ENCODE results near the gene KIF19.
"Not testable (repeated sequence)": the region's sequence is repeated elsewhere in the genome, so short reads cannot be mapped to it uniquely, and the experiment has no call there.

The KIF19 gene, protein sequence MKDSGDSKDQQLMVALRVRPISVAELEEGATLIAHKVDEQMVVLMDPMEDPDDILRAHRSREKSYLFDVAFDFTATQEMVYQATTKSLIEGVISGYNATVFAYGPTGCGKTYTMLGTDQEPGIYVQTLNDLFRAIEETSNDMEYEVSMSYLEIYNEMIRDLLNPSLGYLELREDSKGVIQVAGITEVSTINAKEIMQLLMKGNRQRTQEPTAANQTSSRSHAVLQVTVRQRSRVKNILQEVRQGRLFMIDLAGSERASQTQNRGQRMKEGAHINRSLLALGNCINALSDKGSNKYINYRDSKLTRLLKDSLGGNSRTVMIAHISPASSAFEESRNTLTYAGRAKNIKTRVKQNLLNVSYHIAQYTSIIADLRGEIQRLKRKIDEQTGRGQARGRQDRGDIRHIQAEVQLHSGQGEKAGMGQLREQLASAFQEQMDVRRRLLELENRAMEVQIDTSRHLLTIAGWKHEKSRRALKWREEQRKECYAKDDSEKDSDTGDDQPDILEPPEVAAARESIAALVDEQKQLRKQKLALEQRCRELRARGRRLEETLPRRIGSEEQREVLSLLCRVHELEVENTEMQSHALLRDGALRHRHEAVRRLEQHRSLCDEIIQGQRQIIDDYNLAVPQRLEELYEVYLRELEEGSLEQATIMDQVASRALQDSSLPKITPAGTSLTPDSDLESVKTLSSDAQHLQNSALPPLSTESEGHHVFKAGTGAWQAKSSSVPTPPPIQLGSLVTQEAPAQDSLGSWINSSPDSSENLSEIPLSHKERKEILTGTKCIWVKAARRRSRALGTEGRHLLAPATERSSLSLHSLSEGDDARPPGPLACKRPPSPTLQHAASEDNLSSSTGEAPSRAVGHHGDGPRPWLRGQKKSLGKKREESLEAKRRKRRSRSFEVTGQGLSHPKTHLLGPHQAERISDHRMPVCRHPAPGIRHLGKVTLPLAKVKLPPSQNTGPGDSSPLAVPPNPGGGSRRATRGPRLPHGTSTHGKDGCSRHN

DNA sequence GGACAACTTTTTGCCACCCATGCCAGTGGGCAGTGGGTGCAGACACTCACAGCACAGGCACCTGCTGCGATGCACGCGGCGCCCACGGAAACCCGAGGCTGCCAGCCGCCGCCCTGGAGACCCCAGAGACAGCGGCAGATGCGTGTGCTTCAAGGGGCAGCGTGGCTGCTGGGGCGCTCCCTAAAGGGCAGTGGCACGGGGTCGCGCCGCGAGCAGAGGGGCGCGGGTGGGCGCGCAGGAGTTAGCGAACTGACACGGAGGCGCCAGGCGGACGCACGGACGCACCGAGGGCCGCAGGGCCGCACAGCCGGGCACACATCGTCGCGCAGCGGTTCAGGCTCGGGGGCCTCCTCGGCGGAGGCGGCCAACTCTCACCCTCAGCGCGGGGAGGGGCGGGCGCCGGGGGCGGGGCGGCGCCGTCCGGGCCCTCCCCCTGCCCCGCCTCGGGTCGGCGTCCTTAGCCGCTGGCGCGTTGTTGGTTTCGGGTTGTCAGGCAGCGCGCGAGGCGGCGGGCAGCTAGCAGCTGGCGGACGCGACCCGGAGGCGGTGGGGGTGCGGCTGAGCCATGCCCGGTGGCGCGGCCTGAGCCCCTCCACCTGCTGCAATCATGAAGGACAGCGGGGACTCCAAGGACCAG, at the start of gene KIF19:
Gene KIF19, plus strand, starts transcription at position 484 of the 637 bp plus-strand sequence. Its CDS starts 124 bp downstream, at position 608.
- DNase-seq = peak in 28 of 56 donors; percentile 5 to 68 (median 33)

DNA sequence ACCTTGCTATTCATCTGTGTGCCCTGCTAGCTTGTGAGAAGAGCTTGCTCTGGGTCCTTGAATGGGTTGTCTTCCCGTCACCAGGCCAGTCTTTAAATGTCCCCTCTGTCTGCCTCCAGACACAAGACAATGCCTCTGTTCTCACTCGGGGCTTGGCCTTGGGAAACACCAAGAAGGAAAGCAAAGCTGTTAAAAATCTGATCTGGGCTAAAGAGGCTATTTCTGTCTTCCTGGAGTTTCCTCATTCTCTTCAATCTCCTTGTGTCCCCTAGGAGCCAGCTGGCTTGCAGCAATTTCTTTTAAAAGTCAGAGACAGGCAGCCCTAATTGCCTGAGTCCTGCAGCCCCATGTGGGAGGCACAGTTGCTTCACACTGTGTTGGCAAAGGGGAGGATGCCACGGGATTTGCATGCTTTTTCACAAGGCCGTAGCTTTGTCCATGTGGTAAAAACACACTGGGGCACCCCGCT, 49.5 kb upstream of the KIF19 start:
- DNase-seq = peak in 45 of 56 donors; percentile 18 to 90 (median 59)

DNA sequence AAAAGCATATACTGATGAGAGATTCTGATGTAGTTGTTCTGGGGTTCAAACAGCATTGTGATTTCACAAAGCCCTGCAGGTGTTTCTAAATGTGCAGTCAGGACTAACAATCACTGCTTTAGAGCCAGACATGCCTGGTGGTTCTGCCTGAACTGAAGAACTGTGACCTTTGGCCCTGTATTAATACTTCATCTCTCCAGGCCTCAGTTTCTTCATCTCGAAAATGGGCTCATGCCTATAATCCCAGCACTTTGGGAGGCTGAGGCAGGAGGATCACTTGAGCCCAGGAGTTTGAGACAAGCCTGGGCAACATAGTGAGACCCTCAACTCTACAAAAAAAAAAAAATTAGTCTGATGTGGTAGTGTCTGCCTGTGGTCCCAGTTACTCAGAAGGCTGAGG, 48.1 kb upstream of the KIF19 start:
- DNase-seq = no peak

DNA sequence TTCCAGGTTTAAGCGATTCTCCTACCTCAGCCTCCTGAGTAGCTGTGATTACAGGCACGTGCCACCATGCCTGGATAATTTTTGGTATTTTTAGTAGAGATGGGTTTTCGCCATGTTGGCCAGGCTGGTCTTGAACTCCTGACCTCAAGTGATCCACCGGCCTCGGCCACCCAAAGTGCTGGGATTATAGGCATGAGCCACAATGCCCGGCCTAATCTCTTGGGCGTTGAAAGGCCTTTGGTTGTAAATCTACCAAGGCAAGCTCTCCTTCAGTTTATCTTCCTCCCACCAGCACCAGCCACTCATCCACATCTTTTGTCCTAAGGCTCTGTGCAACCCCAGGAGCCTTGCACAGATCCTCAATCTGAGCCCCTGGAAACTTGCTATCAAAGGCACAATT, 46.4 kb upstream of the KIF19 start:
- DNase-seq = not testable (repeated sequence)

DNA sequence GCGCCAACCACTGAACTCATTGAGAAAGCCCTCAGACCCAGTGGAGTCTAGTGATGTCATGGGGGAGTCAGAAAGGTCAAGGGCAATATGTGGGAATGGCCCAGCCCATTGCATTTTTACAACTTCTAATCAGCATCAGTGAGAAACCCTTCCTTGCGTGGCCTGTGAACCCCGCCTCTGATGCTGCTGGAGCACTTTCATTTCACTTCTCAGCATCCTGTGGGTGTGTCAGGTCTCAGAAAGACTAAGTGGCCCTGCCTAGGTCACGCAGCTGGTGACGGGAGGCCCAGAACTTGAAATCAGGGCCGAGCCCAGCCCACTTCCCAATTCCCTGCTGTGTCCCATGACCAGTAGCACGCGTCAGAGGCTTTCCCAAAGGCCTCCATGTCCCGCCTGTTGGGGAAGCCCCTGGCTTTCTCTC, 45.9 kb upstream of the KIF19 start:
- no peak for DNase-seq

DNA sequence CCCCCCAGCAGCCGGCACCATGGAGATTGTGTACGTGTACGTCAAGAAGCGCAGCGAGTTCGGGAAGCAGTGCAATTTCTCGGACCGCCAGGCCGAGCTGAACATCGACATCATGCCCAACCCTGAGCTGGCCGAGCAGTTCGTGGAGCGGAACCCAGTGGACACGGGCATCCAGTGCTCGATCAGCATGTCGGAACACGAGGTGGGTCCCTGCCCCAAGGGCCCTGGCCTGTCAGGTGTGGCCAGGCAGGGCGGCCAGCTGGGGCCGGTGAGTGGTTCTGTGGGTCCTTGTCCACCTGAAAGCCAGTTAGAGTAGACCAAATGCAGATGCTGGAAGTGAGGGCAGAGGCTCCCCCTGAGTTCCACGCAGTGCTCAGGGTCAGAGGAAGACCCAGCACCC, 44.2 kb upstream of the KIF19 start:
- DNase-seq = no peak

DNA sequence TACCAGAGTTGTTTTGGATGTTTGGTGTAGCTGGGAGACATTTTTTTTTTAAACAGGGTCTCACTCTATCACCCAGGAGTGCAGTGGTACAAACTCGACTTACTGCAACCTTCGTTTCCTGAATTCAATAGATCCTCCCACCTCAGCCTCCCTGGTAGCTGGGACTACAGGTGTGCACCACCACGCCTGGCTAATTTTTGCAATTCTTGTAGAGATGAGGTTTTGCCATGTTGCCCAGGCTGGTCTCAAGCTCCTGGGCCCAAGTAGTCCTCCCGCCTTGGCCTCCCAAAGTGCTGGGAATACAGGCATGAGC, 43.8 kb upstream of the KIF19 start:
- not testable (repeated sequence) for DNase-seq

DNA sequence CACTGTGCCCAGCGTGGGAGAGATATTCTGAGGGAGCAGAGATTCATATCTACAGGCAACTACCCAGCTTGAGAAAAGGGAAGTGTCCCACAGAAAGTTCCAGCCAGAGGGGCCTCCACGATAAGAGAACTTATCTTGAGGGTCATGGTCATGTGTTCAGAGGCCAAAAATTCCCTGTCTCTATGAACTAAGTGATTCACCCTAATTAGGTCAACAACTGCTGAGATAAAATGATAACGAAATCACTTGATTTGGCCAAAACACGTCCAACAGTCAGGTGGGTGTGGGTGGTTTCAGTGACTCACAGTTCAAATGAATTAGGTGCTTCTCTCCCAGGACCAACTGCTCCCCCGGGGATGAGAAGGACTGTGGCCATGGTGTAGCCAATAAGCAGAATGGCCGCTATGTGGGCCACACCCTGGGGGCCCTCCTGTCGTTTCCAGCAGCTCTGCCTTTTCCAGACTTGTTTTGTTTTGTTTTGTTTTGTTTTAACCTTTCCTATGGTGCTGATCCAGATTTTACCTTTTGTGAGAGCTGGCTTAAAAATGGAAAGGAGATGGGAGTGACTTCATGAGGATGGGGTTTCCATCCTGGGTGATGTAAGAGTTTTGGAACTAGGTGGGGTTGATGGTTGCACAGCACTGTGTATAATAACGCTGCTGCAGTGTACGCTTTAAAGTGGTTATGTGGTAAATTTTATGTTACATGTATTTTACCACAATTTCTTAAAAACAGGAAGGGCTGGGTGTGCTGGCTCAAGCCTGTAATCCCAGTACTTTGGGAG, 43.2 kb upstream of the KIF19 start:
- DNase-seq = no peak

DNA sequence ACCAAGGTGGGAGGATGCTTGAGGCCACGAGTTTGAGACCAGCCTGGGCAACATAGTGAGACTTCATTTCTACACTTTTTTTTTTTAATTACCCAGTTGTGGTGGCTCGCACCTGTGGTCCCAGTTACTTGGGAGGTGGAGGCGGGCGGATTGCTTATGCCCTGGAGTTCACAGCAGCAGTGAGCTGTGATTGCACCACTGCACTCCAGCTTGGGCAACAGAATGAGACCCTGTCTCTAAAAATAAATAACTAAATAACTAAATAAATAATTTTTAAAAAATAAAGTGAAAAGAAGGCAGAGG, 42.7 kb upstream of the KIF19 start:
- no peak for DNase-seq

DNA sequence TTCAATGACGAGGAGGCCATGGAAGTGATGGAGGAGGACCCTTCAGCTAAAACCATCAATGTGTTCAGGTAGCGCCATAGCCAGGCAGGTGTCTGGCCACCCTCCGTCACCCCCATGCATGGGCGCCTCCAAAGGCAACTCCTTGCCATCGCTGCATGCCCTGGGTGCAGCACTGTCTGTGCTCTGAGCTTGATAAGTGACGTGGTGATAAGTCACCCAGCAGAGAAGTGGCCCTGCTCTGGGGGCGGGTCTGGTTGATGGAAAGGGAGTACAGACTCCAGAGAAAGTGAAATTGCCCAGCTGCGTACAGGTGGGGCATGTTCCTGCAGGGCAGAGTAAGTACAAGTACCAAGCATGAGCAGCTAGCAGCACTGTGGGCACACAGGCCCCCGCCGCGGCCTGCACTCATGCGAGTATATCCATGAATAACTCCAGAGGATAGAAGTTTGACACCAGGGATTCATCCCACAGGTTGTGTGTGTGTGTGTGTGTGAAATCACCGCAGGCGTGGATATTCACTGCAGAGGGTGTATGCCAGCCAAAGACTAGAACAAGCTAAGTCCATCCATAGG, 38.9 kb upstream of the KIF19 start:
- no peak for DNase-seq

DNA sequence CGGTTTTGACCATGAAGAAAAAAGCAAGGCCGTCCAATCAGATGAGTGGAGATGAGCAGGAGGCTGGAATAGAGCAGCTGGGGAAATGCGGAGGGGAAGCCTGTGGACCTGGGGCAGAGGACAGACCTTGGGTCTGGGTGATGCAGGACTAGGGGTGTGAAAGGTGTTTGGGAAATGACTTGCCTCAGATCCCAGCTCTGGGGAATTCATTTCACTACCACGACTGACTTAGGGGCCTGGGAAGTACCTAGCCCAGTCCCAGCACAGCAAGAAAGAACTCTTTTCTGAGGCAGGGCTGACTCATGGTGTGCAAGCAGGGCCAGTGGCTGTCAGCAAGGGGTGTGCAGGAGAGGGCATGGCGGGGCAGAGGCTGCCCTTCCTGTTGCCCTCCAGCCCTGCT, 37.2 kb upstream of the KIF19 start:
- no peak for DNase-seq

DNA sequence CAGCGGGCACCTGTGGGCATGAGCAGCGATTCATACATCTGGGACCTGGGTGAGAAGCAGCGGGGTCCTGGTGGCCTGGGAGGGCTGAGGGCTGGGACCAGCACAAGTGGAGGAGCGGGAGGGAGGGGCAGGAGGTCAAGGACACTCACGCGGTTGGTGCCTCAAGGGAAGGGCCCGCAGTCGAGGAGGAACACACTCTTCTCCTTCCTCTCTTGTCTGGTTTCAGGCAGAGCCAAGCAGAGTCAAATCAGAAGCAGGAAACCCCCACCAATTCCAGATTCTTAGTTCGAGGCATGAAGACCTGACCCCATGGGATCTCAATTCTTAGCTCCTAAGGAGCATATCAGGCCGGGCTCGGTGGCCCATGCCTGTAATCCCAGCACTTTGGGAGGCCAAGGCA, 36.3 kb upstream of the KIF19 start:
- DNase-seq = peak in 2 of 56 donors; percentile 7 to 29

DNA sequence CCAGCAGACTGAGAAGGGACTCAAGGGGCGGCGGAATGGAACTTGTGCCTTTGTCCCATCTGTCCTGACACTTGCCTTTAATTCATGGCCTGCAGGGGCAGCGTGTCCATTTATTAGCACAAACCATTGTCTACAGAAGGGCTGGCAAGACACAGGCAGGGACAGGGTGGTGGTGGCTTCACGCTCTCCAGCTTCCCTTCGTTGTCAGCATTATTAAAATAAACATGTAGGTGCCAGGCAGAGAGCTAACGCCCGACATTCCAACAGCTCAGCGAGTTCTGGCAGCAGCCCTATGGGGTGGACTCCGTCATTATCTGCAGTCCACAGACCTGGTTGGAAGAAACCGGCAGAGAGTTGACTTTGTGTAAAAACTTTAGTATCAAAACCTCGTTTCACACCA, 35.7 kb upstream of the KIF19 start:
- no peak for DNase-seq

DNA sequence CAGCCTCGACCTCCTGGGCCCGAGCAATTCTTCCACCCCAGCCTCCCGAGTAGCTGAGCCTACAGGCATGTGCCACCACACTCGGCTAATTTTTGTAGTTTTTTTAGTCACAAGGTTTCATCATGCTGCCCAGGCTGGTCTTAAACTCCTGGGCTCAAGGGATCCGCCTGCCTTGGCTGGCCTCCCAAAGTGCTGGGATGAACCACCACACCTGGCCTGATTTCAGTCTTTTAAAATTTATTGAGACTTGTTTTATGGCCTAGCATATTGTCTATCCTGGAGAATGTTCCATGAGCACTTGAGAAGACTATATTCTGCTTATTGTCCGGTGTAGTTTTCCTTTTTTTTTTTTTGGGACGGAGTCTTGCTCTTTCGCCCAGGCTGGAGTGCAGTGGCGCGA, 33.5 kb upstream of the KIF19 start:
- no peak for DNase-seq

DNA sequence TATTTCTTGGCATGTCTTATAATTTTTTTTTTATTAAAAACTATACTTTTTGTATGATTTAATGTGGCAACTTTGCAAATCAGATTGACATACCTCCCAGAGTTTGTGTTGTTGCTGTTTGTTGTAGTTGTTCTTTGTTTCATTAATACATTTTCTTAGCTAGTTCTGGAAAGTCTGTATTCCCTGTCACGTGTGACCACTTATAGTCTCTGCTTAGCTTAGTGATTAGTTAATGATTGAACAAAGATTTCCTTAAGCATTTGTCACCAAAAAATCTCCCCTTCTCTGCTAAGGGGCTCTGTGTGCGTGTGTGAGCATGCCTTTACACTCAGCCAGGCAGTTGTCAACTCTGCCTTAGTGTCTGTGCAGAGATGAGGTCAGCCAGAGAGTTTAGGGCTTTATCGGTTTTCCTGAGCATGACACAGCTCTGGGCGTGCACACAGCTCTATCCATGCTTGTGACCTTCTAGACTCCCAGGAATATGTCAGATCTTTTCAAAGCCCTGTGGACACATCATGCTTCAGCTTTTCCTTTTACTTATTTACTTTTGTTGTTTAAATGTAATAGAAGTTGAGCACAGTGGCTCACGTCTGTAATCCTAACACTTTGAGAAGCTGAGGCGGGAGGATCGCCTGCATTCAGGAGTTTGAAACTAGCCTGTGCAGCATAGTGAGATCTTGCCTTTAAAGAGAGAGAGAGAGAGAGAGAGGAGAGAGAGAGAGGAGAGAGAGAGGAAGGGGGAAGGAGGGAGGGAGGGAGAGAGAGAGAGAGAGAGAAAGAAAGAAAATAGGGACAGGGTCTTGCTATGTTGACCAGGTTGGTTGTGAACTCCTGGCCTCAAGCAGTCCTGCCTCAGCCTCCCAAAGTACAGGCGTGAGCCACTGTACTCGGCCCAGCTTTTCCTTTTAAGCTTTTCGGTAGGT, 30.1 kb upstream of the KIF19 start:
- no peak for DNase-seq

DNA sequence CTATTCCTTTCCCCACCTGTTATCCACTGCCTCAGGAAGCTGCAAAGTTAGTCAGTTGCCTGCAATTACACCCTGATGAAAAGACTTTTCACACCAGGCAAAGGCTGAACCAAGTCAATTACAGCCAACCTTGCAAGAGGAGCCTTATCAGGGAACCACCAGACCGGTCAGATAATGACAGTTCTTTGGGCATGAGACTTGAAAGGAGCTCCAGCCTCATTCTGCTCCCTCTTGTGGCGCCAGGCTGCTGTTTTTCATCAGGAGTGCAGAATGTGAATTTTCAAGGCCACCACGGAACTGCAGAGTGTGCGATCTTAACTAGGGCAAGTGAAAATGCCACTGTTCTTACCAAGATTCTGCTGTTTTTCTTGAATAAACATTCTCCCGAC, 29.5 kb upstream of the KIF19 start:
- peak in 50 of 56 donors; percentile 19 to 93 (median 58) for DNase-seq

DNA sequence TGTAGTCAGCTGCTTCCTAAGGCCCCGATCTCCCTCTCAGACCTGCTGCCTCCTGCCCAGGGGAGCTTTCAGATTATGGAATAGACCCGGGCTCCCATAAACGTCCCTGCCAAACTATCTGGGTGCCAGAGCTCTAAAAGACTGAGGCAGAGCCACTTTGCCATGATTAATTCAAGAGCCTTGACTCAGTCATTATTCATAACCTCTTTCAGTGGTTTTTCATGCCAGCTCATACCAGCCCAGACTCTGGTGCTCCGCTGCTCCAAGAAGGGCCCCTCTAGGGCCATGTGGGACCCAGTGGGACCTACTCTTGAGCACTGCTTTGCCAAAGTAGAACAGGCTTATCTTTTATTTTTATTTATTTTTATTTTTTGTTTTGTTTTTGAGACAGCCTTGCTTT, 28.1 kb upstream of the KIF19 start:
- DNase-seq = peak in 1 of 56 donors; percentile 17

DNA sequence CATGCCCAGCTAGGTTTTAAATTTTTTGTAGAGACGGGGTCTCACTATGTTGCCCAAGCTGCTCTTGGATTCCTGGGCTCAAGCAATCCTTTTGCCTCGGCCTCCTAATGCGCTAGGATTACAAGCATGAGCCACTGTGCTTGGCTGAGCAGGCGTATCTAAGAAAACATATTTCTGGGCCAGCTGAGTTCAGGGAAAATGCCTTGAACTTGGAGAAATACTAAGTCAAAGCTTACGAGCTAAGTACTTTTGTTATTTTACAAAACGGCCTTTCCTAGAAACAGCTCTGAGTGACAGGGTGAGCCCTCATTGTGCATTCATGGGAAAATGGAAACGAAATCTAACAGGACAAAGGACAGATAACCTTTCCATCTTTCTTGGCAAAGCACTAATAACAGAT, 27.2 kb upstream of the KIF19 start:
- DNase-seq = no peak

DNA sequence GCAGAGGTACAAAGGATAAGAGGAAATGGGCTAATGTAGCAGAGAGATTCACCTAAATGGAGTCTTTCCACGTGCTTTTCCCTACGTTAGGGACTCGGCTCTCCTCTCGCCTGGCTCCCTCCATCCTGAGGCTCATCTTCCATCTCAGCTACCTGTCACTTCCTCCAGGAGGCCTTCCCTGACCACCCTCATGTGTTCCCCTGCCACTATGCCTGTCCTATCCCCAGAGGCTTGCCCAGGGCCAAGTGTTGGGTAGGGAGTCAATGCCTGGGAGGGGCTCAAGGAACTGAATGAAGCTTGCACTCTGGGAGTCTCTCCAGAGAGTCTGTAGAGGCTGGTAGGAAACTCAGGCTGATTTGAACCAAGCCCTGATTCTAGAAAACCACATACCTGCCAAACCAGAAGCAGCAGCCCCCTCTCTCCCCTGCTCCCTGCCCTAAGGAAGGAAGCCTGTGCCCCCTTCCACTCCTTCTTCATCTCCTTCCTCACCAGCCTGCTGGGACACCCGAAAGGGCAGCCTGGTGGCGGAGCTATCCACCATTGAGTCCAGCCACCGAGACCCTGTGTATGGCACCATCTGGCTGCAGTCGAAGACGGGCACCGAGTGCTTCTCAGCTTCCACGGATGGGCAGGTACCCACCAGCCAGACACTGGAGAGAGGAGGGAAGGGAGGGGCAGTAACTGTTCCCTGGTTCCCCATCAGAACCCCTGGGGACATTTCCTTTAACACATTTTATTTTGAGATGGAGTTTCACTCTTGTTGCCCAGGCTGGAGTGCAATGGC, 26.6 kb upstream of the KIF19 start:
- DNase-seq = peak in 1 of 56 donors; percentile 6
